HepG2 (cell line): ENCODE data around the gene MRPS11. TPM values are rescaled to one million over a fixed set of nuclear protein-coding genes. Genes with fewer than 3 reads are reported as not detected.

Experiments
- HOXA9 ChIP-seq: sonication (generic); formaldehyde crosslinking; IDR thresholded peaks from 2 replicates; pipeline ENCODE4 v1.8.1; 2022; ENCODE audit warnings: missing genetic modification reagents, mild to moderate bottlenecking, moderate library complexity, borderline replicate concordance
- RBM39 ChIP-seq: fragments of 200-400 bp; formaldehyde crosslinking; IDR thresholded peaks from one replicate; pipeline ENCODE4 v1.6.1; 2018; ENCODE audit warnings: antibody characterized with exemption, mild to moderate bottlenecking, low read depth, low read length; ENCODE audit not compliant: poor library complexity, severe bottlenecking
- YEATS2 ChIP-seq: sonication (generic); formaldehyde crosslinking; IDR thresholded peaks from 2 replicates; pipeline ENCODE4 v1.4.0; 2020; ENCODE audit warnings: missing genetic modification reagents, borderline replicate concordance
- ZFX ChIP-seq: sonication (generic); formaldehyde crosslinking; IDR thresholded peaks from 2 replicates; pipeline ENCODE4 v1.4.0; 2020; ENCODE audit warnings: mild to moderate bottlenecking, low read depth, missing genetic modification reagents, moderate library complexity
- ZKSCAN5 ChIP-seq: sonication (generic); formaldehyde crosslinking; IDR thresholded peaks from 2 replicates; pipeline ENCODE4 v1.5.1; 2020; ENCODE audit warnings: mild to moderate bottlenecking, missing genetic modification reagents
- ZNF674 ChIP-seq: sonication (generic); formaldehyde crosslinking; IDR thresholded peaks from 2 replicates; pipeline ENCODE4 v1.5.0; 2020; ENCODE audit warnings: low read depth, mild to moderate bottlenecking, missing genetic modification reagents
- polyA plus RNA-seq, 8 experiments: library from polyadenylated mRNA; depleted of rRNA in 3 of 8; stranded (reverse) in 7 of 8; unstranded in 1 of 8; fragments of >200 nt; fragmentation: Illumina TruSeq in 4 of 8; extraction: Trizol in 4 of 8; gene quantifications; 2 replicates each; pipeline versions ENCODE4 v1.2.1 to v1.2.3, GENCODE V29; 2011 to 2016; ENCODE audit warnings: low read depth in 4 of 8, missing spikeins in 1 of 8, mixed read lengths in 1 of 8; ENCODE audit not compliant: insufficient read depth in 1 of 8
- total RNA-seq, 5 experiments: library from RNA; depleted of rRNA; stranded (reverse); fragments of >200 nt; fragmentation: Illumina TruSeq; extraction: Trizol; gene quantifications; 2 replicates each; pipeline ENCODE4 v1.2.3, GENCODE V29; 2016; ENCODE audit warnings: low read depth in 1 of 5
- TF ChIP-seq, protein P1 (sequence below): sonication (generic); formaldehyde crosslinking; IDR thresholded peaks from 2 replicates; pipeline ENCODE4 v1.5.0; 2020; ENCODE audit warnings: mild to moderate bottlenecking, missing genetic modification reagents, moderate library complexity
- TF ChIP-seq, protein P2 (sequence below): IDR thresholded peaks from 2 replicates; pipeline ENCODE4 v1.6.1; 2012; ENCODE audit warnings: low read length, improper control_type of control experiment
- TF ChIP-seq, protein P3 (sequence below): sonication (generic); formaldehyde crosslinking; IDR thresholded peaks from 2 replicates; pipeline ENCODE4 v1.8.1; 2023; ENCODE audit warnings: mild to moderate bottlenecking, inconsistent platforms, moderate library complexity, missing genetic modification reagents, borderline replicate concordance
- TF ChIP-seq, protein P4 (sequence below), 2 experiments: sonication (generic) in 1 of 2; formaldehyde crosslinking in 1 of 2; IDR thresholded peaks; 2 replicates each; pipeline versions ENCODE4 v1.6.1 to v1.9.0; 2014 to 2022; ENCODE audit warnings: antibody characterized with exemption in 1 of 2, borderline replicate concordance in 1 of 2, inconsistent platforms in 1 of 2, low read depth in 1 of 2, missing genetic modification reagents in 1 of 2

The MRPS11 gene
- total and polyA plus RNA-seq, 2 of the 13 experiments (the other 11 are each of a cell fraction or from before 2014, with no cell fraction given): 50.1 to 72.7 TPM

DNA sequence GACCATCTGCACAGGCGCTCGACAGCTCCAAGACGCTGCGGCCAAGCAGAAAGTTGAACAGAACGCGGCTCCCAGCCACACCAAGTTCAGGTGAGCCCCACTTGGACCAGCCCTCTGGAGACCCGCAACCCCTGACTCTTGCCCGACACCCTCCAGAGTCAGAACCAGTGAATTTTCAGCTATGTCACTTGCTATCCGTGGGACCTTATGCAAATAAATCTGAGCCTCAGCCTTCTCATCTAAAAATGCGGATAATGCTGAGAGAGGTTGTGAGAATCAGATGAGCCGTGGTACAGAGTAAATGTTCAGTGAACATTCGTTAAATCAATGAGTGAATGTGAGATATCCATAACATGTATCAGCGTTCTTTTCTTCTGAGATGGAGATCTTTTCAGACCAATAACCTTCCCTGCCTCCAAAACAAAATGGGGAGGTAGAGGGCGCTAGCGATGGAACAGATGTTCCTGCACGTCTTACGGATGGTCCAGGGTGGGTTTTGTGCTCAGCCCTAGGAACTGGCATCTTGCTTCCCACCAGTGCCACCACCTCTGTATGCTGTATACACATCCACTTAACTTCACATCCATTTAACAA is 524 bp downstream of the MRPS11 start (continued):
- TF ChIP-seq, protein P1, sequence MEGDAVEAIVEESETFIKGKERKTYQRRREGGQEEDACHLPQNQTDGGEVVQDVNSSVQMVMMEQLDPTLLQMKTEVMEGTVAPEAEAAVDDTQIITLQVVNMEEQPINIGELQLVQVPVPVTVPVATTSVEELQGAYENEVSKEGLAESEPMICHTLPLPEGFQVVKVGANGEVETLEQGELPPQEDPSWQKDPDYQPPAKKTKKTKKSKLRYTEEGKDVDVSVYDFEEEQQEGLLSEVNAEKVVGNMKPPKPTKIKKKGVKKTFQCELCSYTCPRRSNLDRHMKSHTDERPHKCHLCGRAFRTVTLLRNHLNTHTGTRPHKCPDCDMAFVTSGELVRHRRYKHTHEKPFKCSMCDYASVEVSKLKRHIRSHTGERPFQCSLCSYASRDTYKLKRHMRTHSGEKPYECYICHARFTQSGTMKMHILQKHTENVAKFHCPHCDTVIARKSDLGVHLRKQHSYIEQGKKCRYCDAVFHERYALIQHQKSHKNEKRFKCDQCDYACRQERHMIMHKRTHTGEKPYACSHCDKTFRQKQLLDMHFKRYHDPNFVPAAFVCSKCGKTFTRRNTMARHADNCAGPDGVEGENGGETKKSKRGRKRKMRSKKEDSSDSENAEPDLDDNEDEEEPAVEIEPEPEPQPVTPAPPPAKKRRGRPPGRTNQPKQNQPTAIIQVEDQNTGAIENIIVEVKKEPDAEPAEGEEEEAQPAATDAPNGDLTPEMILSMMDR (CRISPR knock-in tag): peak; percentile 63
- TF ChIP-seq ZFX (CRISPR knock-in tag) (0 out of 2 replicates have a peak, but pooled peaks have one; percentile 29), RBM39 (no peak), ZKSCAN5 (CRISPR knock-in tag) (no peak), YEATS2 (no peak), ZNF674 (CRISPR knock-in tag) (no peak), HOXA9 (0 out of 2 replicates have a peak, but pooled peaks have one; percentile 6)
- TF ChIP-seq, protein P2, sequence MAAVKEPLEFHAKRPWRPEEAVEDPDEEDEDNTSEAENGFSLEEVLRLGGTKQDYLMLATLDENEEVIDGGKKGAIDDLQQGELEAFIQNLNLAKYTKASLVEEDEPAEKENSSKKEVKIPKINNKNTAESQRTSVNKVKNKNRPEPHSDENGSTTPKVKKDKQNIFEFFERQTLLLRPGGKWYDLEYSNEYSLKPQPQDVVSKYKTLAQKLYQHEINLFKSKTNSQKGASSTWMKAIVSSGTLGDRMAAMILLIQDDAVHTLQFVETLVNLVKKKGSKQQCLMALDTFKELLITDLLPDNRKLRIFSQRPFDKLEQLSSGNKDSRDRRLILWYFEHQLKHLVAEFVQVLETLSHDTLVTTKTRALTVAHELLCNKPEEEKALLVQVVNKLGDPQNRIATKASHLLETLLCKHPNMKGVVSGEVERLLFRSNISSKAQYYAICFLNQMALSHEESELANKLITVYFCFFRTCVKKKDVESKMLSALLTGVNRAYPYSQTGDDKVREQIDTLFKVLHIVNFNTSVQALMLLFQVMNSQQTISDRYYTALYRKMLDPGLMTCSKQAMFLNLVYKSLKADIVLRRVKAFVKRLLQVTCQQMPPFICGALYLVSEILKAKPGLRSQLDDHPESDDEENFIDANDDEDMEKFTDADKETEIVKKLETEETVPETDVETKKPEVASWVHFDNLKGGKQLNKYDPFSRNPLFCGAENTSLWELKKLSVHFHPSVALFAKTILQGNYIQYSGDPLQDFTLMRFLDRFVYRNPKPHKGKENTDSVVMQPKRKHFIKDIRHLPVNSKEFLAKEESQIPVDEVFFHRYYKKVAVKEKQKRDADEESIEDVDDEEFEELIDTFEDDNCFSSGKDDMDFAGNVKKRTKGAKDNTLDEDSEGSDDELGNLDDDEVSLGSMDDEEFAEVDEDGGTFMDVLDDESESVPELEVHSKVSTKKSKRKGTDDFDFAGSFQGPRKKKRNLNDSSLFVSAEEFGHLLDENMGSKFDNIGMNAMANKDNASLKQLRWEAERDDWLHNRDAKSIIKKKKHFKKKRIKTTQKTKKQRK: no peak
- TF ChIP-seq, protein P3, sequence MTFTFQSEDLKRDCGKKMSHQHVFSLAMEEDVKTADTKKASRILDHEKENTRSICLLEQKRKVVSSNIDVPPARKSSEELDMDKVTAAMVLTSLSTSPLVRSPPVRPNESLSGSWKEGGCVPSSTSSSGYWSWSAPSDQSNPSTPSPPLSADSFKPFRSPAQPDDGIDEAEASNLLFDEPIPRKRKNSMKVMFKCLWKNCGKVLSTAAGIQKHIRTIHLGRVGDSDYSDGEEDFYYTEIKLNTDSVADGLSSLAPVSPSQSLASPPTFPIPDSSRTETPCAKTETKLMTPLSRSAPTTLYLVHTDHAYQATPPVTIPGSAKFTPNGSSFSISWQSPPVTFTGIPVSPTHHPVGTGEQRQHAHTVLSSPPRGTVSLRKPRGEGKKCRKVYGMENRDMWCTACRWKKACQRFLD (CRISPR knock-in tag): 0 out of 2 replicates have a peak, but pooled peaks have one; percentile 3
- TF ChIP-seq, protein P4, sequence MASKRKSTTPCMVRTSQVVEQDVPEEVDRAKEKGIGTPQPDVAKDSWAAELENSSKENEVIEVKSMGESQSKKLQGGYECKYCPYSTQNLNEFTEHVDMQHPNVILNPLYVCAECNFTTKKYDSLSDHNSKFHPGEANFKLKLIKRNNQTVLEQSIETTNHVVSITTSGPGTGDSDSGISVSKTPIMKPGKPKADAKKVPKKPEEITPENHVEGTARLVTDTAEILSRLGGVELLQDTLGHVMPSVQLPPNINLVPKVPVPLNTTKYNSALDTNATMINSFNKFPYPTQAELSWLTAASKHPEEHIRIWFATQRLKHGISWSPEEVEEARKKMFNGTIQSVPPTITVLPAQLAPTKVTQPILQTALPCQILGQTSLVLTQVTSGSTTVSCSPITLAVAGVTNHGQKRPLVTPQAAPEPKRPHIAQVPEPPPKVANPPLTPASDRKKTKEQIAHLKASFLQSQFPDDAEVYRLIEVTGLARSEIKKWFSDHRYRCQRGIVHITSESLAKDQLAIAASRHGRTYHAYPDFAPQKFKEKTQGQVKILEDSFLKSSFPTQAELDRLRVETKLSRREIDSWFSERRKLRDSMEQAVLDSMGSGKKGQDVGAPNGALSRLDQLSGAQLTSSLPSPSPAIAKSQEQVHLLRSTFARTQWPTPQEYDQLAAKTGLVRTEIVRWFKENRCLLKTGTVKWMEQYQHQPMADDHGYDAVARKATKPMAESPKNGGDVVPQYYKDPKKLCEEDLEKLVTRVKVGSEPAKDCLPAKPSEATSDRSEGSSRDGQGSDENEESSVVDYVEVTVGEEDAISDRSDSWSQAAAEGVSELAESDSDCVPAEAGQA (IDR thresholded peaks at IDR 0.05; ENCODE audit: low read depth): no peak
- TF ChIP-seq, protein P4 (CRISPR knock-in tag; IDR thresholded peaks at IDR 0.05; ENCODE audit: borderline replicate concordance): no peak
